ENCODE results near the gene NR2C2. TPM values are rescaled to one million over a fixed set of nuclear protein-coding genes. Genes with fewer than 3 reads are reported as not detected.
A peak's percentile ranks its signal among the peaks of the same experiment; 100 is the strongest.

Gene NR2C2
- total and polyA plus RNA-seq, 2 of the 13 experiments (the other 11 are each of a cell fraction or from before 2014, with no cell fraction given) = 7.8 to 11.8 TPM

DNA sequence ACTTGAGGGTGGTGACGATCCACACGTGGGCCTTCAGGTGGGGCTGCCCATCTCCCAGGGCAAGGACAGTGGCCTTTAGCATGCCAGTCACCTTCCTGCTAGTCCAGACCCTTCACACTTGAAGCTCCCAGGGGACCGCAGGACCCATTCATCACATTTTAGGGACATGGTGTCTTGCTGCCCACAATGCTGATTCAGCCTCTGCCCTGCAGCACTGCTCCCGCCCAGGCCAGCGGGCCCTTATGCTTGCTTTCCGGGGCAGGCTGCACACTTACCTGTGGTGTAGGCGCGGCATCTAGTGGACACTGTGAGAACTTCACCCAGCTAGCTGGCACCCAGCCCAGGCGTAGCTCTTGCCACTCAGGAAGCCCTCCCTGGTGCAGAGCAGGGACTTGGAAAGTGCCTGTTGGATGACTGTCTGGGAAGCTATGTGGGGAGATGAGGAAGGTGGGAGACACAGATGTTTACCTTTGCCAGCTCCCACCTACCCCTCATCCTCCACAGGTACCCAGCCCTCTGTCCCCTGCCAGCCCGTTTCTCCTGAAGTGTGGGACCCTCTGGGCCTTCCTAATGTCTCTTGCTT is 26.3 kb upstream of the NR2C2 start (continued):
- TF ChIP-seq MBD4 (IDR thresholded peaks at IDR 0.05; ENCODE audit: borderline replicate concordance, low read length) = no peak
- no peak for TF ChIP-seq SATB2 (CRISPR knock-in tag; IDR thresholded peaks at IDR 0.05)
- no peak for TF ChIP-seq TCF7 (IDR thresholded peaks at IDR 0.05; ENCODE audit: low read depth)
- 0 out of 2 replicates have a peak, but pooled peaks have one; percentile 34 for TF ChIP-seq FOSL2 (CRISPR knock-in tag; IDR thresholded peaks at IDR 0.05)
- 0 out of 2 replicates have a peak, but pooled peaks have one; percentile 42 for TF ChIP-seq ZNF335 (CRISPR knock-in tag; IDR thresholded peaks at IDR 0.05)
- no peak for TF ChIP-seq BORCS8-MEF2B (CRISPR knock-in tag; IDR thresholded peaks at IDR 0.05)
- TF ChIP-seq IKZF1 (IDR thresholded peaks at IDR 0.05) = no peak
- peak; percentile 52; the same call in 1 of the 2 replicates for TF ChIP-seq PITX1 (CRISPR knock-in tag; IDR thresholded peaks at IDR 0.05)
- no peak for TF ChIP-seq ZSCAN30 (CRISPR knock-in tag; IDR thresholded peaks at IDR 0.05)
- TF ChIP-seq DNMT1 (CRISPR knock-in tag; IDR thresholded peaks at IDR 0.05) = no peak
- TF ChIP-seq, protein P1, sequence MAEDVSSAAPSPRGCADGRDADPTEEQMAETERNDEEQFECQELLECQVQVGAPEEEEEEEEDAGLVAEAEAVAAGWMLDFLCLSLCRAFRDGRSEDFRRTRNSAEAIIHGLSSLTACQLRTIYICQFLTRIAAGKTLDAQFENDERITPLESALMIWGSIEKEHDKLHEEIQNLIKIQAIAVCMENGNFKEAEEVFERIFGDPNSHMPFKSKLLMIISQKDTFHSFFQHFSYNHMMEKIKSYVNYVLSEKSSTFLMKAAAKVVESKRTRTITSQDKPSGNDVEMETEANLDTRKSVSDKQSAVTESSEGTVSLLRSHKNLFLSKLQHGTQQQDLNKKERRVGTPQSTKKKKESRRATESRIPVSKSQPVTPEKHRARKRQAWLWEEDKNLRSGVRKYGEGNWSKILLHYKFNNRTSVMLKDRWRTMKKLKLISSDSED (CRISPR knock-in tag; IDR thresholded peaks at IDR 0.05) = no peak
- 0 out of 2 replicates have a peak, but pooled peaks have one; percentile 42 for TF ChIP-seq MAFF (IDR thresholded peaks at IDR 0.05; ENCODE audit: low read depth, low read length)
- no peak for TF ChIP-seq ZNF382 (CRISPR knock-in tag; IDR thresholded peaks at IDR 0.05; ENCODE audit: borderline replicate concordance)
- TF ChIP-seq ZNF607 (CRISPR knock-in tag; IDR thresholded peaks at IDR 0.05; ENCODE audit: borderline replicate concordance) = no peak
- TF ChIP-seq TRIM24 (CRISPR knock-in tag; IDR thresholded peaks at IDR 0.05) = no peak
- TF ChIP-seq, protein P2, sequence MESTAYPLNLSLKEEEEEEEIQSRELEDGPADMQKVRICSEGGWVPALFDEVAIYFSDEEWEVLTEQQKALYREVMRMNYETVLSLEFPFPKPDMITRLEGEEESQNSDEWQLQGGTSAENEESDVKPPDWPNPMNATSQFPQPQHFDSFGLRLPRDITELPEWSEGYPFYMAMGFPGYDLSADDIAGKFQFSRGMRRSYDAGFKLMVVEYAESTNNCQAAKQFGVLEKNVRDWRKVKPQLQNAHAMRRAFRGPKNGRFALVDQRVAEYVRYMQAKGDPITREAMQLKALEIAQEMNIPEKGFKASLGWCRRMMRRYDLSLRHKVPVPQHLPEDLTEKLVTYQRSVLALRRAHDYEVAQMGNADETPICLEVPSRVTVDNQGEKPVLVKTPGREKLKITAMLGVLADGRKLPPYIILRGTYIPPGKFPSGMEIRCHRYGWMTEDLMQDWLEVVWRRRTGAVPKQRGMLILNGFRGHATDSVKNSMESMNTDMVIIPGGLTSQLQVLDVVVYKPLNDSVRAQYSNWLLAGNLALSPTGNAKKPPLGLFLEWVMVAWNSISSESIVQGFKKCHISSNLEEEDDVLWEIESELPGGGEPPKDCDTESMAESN (CRISPR knock-in tag; conservative IDR thresholded peaks at IDR 0.05) = no peak
- no peak for TF ChIP-seq MLLT10 (CRISPR knock-in tag; IDR thresholded peaks at IDR 0.05)
- no peak for TF ChIP-seq FOXA1 (IDR thresholded peaks at IDR 0.05)
- TF ChIP-seq FOXA1 (CRISPR knock-in tag; IDR thresholded peaks at IDR 0.05) = no peak
- TF ChIP-seq KDM2A (CRISPR knock-in tag; IDR thresholded peaks at IDR 0.05; ENCODE audit: borderline replicate concordance, low read depth) = peak; percentile 72; the same call in 1 of the 2 replicates
- no peak for TF ChIP-seq ZC3H13 (CRISPR knock-in tag; IDR thresholded peaks at IDR 0.05)
- TF ChIP-seq, protein P3, sequence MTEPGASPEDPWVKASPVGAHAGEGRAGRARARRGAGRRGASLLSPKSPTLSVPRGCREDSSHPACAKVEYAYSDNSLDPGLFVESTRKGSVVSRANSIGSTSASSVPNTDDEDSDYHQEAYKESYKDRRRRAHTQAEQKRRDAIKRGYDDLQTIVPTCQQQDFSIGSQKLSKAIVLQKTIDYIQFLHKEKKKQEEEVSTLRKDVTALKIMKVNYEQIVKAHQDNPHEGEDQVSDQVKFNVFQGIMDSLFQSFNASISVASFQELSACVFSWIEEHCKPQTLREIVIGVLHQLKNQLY (CRISPR knock-in tag; IDR thresholded peaks at IDR 0.05) = 0 out of 2 replicates have a peak, but pooled peaks have one; percentile 30
- TF ChIP-seq ZNF354B (CRISPR knock-in tag; IDR thresholded peaks at IDR 0.05) = no peak
- TF ChIP-seq NR3C1 (CRISPR knock-in tag; IDR thresholded peaks at IDR 0.05) = no peak
- TF ChIP-seq ZFP1 (CRISPR knock-in tag; IDR thresholded peaks at IDR 0.05) = no peak
- no peak for TF ChIP-seq PHF5A (CRISPR knock-in tag; IDR thresholded peaks at IDR 0.05; ENCODE audit: low read depth, unreplicated experiment)
- TF ChIP-seq ZNF572 (CRISPR knock-in tag; IDR thresholded peaks at IDR 0.05) = no peak
- TF ChIP-seq, protein P4, sequence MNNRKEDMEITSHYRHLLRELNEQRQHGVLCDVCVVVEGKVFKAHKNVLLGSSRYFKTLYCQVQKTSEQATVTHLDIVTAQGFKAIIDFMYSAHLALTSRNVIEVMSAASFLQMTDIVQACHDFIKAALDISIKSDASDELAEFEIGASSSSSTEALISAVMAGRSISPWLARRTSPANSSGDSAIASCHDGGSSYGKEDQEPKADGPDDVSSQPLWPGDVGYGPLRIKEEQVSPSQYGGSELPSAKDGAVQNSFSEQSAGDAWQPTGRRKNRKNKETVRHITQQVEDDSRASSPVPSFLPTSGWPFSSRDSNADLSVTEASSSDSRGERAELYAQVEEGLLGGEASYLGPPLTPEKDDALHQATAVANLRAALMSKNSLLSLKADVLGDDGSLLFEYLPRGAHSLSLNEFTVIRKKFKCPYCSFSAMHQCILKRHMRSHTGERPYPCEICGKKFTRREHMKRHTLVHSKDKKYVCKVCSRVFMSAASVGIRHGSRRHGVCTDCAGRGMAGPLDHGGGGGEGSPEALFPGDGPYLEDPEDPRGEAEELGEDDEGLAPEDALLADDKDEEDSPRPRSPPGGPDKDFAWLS (CRISPR knock-in tag; IDR thresholded peaks at IDR 0.05; ENCODE audit: borderline replicate concordance) = no peak
- 0 out of 2 replicates have a peak, but pooled peaks have one; percentile 44 for TF ChIP-seq ZNF747 (CRISPR knock-in tag; IDR thresholded peaks at IDR 0.05; ENCODE audit: borderline replicate concordance)
